LNCaP clone FGC (cell line): ENCODE data around the gene SMYD3.
A peak's percentile ranks its signal among the peaks of the same experiment; 100 is the strongest.

Source experiments
- DNase-seq: peaks from one replicate; pipeline ENCODE4 v3.0.0-alpha.2; 2011; ENCODE audit warnings: low read depth
- H3K4me3 ChIP-seq: 2 replicates; pipeline ENCODE4 v1.5.1; 2011; ENCODE audit warnings: mild to moderate bottlenecking, low read depth, low read length, control low read depth
- TF ChIP-seq, protein P1 (sequence below): IDR thresholded peaks from 2 replicates; pipeline ENCODE4 v1.5.1; 2012; ENCODE audit warnings: mild to moderate bottlenecking; ENCODE audit not compliant: control insufficient read depth, insufficient read depth; ENCODE audit errors: extremely low read depth

Gene SMYD3

DNA sequence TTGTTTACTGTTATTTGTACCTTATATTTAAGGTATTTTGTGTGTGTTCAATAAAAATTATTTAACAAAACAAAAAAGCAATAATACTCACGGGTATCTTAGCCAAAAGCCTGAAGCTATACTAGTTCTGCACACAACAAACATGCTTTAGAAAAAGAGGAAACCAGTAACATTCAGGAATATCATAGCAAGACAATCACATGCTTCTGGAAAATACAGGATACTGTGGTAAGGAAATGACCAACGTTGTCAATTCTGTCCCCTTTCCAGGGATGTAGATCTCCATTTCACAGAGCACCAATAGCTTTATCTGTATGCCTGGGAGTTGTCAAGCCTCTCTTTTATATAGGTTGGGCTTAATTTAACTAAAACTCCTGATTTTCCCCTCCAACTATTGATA, 288.4 kb downstream of the SMYD3 start:
- H3K4me3 ChIP-seq: no peak overlapping the region
- DNase-seq: no peak
- TF ChIP-seq, protein P1, sequence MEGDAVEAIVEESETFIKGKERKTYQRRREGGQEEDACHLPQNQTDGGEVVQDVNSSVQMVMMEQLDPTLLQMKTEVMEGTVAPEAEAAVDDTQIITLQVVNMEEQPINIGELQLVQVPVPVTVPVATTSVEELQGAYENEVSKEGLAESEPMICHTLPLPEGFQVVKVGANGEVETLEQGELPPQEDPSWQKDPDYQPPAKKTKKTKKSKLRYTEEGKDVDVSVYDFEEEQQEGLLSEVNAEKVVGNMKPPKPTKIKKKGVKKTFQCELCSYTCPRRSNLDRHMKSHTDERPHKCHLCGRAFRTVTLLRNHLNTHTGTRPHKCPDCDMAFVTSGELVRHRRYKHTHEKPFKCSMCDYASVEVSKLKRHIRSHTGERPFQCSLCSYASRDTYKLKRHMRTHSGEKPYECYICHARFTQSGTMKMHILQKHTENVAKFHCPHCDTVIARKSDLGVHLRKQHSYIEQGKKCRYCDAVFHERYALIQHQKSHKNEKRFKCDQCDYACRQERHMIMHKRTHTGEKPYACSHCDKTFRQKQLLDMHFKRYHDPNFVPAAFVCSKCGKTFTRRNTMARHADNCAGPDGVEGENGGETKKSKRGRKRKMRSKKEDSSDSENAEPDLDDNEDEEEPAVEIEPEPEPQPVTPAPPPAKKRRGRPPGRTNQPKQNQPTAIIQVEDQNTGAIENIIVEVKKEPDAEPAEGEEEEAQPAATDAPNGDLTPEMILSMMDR: no peak

- no peak for DNase-seq
- TF ChIP-seq, protein P1: no peak
Measured at GRCh38 chr1:246216906-246217305, 290.2 kb downstream of the SMYD3 start.

DNA sequence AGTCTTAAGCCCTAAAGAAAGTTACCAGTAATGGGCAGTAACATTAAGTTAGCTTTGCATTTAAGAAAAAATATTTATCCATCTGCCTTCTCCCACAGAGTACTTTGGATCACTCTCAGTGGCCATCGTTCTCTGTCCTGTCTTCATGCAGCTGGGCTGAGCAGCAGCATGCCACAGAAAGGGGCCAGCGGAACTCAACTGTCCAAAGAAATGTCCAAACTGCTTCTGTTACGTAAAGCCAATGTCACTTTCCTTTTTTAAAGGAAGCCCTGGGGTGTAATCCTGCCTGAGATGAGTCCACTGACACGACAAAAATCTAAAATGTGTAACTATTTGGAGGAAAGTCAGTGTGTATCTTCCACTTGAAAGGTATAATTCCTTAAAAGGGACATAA, 291.6 kb downstream of the SMYD3 start:
- no peak for DNase-seq
- H3K4me3 ChIP-seq: no peak overlapping the region
- TF ChIP-seq, protein P1: no peak

More at GRCh38 chr1:246216906-246217305, 290.2 kb downstream of the SMYD3 start:
- H3K4me3 ChIP-seq: no peak overlapping the region

DNA sequence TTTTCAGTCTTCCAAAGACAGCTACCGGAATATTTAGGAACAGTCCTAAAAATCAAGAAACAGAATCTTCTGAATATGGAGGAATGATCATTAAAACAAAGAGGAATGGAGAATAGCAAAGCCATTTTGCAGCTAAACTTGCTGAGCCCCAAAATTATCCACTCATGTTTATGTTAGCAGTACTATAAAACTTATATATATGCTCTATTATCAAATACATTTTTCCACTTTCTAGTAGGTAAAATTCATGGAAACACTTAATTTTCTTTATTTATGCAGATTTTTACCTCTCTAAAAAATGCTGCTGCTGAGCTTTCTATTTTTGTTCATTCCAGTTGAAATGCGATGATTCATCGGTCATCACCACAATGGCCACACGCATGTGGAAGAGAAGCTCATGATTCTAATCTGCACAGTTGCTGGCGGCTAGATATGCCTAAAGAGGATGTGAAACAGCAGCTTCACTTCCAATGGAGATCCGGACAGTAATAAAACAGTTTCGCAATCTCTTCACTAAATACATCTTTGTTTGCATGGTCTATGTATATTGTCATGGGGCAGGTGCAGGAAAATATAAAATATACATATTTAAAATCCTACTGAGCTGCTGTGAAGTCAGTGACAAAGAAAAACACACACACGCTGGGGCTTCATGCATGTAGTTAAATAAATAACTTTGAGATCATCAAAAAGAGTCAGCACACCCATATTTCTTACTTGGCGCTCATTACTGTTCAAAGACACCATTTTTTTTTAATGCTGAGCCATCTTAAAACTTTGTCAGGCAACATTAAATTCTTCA, 292.2 kb downstream of the SMYD3 start:
- TF ChIP-seq, protein P1: no peak
- H3K4me3 ChIP-seq: no peak overlapping the region
- DNase-seq: peak; percentile 22

- TF ChIP-seq, protein P1: no peak
- no peak for DNase-seq
- no peak overlapping the region for H3K4me3 ChIP-seq
Measured at GRCh38 chr1:246213947-246214346, 293.1 kb downstream of the SMYD3 start.

DNA sequence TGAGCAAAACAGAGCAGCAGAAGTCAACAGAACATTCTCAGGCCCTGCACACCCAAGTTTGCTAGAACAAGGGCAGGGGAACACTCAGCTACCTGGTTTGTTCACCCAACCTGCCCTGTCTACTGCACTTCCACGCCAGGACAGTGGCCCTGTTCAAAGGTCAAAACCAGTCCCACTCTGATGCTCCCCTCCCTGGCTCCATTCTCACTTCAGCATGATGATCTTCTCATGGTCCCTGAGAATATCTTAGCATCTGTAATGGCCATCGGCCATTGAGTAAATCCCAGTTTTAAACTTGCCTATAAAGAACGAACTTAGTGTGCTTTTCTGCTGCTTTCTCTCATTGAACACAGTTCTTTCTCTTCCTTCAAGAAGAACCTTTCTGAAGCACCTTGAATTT, 293.6 kb downstream of the SMYD3 start:
- no peak overlapping the region for H3K4me3 ChIP-seq
- TF ChIP-seq, protein P1: no peak
- no peak for DNase-seq

- TF ChIP-seq, protein P1: no peak
- H3K4me3 ChIP-seq: no peak overlapping the region
- DNase-seq: no peak
Measured at GRCh38 chr1:246213036-246213435, 294.0 kb downstream of the SMYD3 start.
